Panc1 (cell line): ENCODE measurements around the gene JAZF1. TPM values are rescaled to one million over a fixed set of nuclear protein-coding genes. Genes with fewer than 3 reads are reported as not detected.

Source experiments
- ATAC-seq: fragments of 200-7000 bp; cut with Tn5 transposase; 2 replicates; pipeline ENCODE4 v1.9.1; 2020; ENCODE audit warnings: mild to moderate bottlenecking, moderate library complexity
- BruUV-seq: library from RNA; stranded (reverse); fragments of 400-500 nt; replicated peaks from 2 replicates; lab custom pipeline; 2021; lab: Mats Ljungman, UMichigan
- CTCF ChIA-PET: fragments of 300-600 bp; sonication (Branson Sonifier 250); formaldehyde crosslinking; loops from one replicate; lab custom pipeline; 2022; ENCODE audit warnings: antibody characterized with exemption; lab: Charles Lee
- POLR2A ChIA-PET: fragments of 300-600 bp; sonication (Branson Sonifier 250); formaldehyde crosslinking; loops from one replicate; lab custom pipeline; 2022; ENCODE audit warnings: antibody characterized with exemption; lab: Charles Lee
- DNase-seq: peaks from one replicate; pipeline ENCODE4 v3.0.0-alpha.2; 2010; ENCODE audit warnings: low read depth, low spot score
- H3K27ac ChIP-seq: 2 replicates; pipeline ENCODE4 v1.5.1; 2011; ENCODE audit warnings: mild to moderate bottlenecking, low read length, inconsistent platforms
- H3K27me3 ChIP-seq: fragments of 200-500 bp; sonication (Bioruptor generic); 2 replicates; pipeline ENCODE4 v1.6.0; 2014; ENCODE audit warnings: low read length, inconsistent platforms; ENCODE audit not compliant: control insufficient read depth, insufficient read depth
- H3K36me3 ChIP-seq: fragments of 200-500 bp; sonication (Bioruptor generic); 2 replicates; pipeline ENCODE4 v1.5.1; 2014; ENCODE audit warnings: inconsistent platforms, mild to moderate bottlenecking, low read length, moderate library complexity; ENCODE audit not compliant: control insufficient read depth, insufficient read depth
- H3K4me1 ChIP-seq: 2 replicates; pipeline ENCODE4 v1.5.1; 2011; ENCODE audit warnings: inconsistent platforms, mild to moderate bottlenecking, low read length, moderate library complexity; ENCODE audit not compliant: control insufficient read depth, insufficient read depth
- H3K4me3 ChIP-seq, 2 experiments: 2 replicates each; pipeline ENCODE4 v1.5.1; 2011 to 2012; ENCODE audit warnings: low read depth in 2 of 2, low read length in 2 of 2, mild to moderate bottlenecking in 2 of 2, inconsistent platforms in 1 of 2, moderate library complexity in 1 of 2
- H3K9me3 ChIP-seq: fragments of 200-500 bp; sonication (Bioruptor generic); 2 replicates; pipeline ENCODE4 v1.5.1; 2014; ENCODE audit warnings: low read depth, mild to moderate bottlenecking, inconsistent platforms, low read length, moderate library complexity; ENCODE audit not compliant: control insufficient read depth, insufficient read depth
- CTCF ChIP-seq: fragments of 450-650 bp; IDR thresholded peaks from 2 replicates; pipeline ENCODE4 v1.5.1; 2017; ENCODE audit warnings: mild to moderate bottlenecking
- POLR2AphosphoS5 ChIP-seq: IDR thresholded peaks from 2 replicates; pipeline ENCODE4 v1.6.1; 2012; ENCODE audit warnings: mild to moderate bottlenecking, low read depth, low read length, moderate library complexity
- SIN3A ChIP-seq: IDR thresholded peaks from 2 replicates; pipeline ENCODE4 v1.6.1; 2012; ENCODE audit warnings: low read depth, mild to moderate bottlenecking, low read length, moderate library complexity, borderline replicate concordance; ENCODE audit not compliant: insufficient read depth
- TCF7L2 ChIP-seq: IDR thresholded peaks from 2 replicates; pipeline ENCODE4 v1.6.1; 2011; ENCODE audit warnings: mild to moderate bottlenecking, low read depth, low read length, inconsistent platforms
- in situ Hi-C: cut with HindIII; loops from 2 replicates; pipeline ENCODE4 v1.10.0; 2016; ENCODE audit warnings: low sequenced_read_pairs, low pct_unique_long_range_greater_than_20kb
- intact Hi-C: fragments of 100-400 bp; cut with micrococcal nuclease; formaldehyde crosslinking; loops from one replicate; pipeline ENCODE4 v1.10.0; 2022; ENCODE audit not compliant: unreplicated experiment
- total RNA-seq: library from RNA; stranded (reverse); gene quantifications from one replicate; pipeline ENCODE4 v1.2.1, GENCODE V29; 2021; ENCODE audit not compliant: unreplicated experiment
- TF ChIP-seq, protein P1 (sequence below), 2 experiments: IDR thresholded peaks; 2 replicates each; pipeline ENCODE4 v1.6.1; 2011 to 2012; ENCODE audit warnings: low read depth in 2 of 2, control low read depth in 1 of 2, low read length in 1 of 2, mild to moderate bottlenecking in 1 of 2, moderate library complexity in 1 of 2; ENCODE audit not compliant: insufficient read depth in 1 of 2

Gene JAZF1
- total RNA-seq, 1 experiment from 2014 or later = 8.8 TPM

DNA sequence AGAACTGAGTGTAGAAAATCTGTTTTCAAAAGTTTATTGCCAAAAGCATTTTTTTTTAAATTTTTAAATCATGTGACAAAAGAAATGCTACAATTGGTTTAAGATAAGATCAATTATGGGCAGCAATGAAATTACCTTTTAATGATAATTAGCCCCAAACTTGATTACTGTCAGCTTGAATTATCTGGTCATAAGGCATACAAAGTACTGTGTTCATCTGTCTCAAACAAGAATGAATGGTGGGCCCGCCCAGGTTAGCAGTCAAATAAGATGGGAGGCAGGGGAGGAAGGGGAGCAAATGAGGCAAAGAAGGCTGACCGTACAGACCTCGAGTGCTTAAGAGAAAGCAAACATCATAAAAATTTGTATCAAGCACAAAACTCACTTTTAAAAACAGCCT lies 68.1 kb downstream of the JAZF1 start:
- 0 out of 2 replicates have a peak, but pooled peaks cover 5% of the 10 kb centered on the region for H3K4me1 ChIP-seq
- POLR2A ChIA-PET = no interaction called here
- H3K27me3 ChIP-seq = no peaks in the 10 kb centered on the region
- no TSS peak for BruUV-seq
- CTCF ChIA-PET = no interaction called here
- H3K4me3 ChIP-seq = no peak overlapping the region
- TF ChIP-seq, protein P1, sequence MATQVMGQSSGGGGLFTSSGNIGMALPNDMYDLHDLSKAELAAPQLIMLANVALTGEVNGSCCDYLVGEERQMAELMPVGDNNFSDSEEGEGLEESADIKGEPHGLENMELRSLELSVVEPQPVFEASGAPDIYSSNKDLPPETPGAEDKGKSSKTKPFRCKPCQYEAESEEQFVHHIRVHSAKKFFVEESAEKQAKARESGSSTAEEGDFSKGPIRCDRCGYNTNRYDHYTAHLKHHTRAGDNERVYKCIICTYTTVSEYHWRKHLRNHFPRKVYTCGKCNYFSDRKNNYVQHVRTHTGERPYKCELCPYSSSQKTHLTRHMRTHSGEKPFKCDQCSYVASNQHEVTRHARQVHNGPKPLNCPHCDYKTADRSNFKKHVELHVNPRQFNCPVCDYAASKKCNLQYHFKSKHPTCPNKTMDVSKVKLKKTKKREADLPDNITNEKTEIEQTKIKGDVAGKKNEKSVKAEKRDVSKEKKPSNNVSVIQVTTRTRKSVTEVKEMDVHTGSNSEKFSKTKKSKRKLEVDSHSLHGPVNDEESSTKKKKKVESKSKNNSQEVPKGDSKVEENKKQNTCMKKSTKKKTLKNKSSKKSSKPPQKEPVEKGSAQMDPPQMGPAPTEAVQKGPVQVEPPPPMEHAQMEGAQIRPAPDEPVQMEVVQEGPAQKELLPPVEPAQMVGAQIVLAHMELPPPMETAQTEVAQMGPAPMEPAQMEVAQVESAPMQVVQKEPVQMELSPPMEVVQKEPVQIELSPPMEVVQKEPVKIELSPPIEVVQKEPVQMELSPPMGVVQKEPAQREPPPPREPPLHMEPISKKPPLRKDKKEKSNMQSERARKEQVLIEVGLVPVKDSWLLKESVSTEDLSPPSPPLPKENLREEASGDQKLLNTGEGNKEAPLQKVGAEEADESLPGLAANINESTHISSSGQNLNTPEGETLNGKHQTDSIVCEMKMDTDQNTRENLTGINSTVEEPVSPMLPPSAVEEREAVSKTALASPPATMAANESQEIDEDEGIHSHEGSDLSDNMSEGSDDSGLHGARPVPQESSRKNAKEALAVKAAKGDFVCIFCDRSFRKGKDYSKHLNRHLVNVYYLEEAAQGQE (IDR thresholded peaks at IDR 0.05; ENCODE audit: insufficient read depth in 1 of 2, low read depth in 2 of 2, low read length in 1 of 2) = no peak
- TF ChIP-seq TCF7L2 (no peak), POLR2AphosphoS5 (no peak), CTCF (no peak), SIN3A (no peak)
- no peaks in the 10 kb centered on the region for H3K36me3 ChIP-seq
- in situ Hi-C loops = no loop called here
- ATAC-seq = no peak
- no peaks in the 10 kb centered on the region for H3K9me3 ChIP-seq
- intact Hi-C loops = no loop called here
- H3K27ac ChIP-seq = no peak overlapping the region
- no peak for DNase-seq

GRCh38 chr7:28112012-28112411 lies 68.6 kb downstream of the JAZF1 start:
- BruUV-seq = no TSS peak
- Histone ChIP-seq H3K27ac (no peak overlapping the region), H3K36me3 (no peaks in the 10 kb centered on the region), H3K4me3 (no peak overlapping the region), H3K9me3 (no peaks in the 10 kb centered on the region), H3K27me3 (no peaks in the 10 kb centered on the region), H3K4me1 (0 out of 2 replicates have a peak, but pooled peaks cover 5% of the 10 kb centered on the region)
- POLR2A ChIA-PET = no interaction called here
- ATAC-seq = no peak
- intact Hi-C loops (no loop called here), in situ Hi-C loops (no loop called here)
- TF ChIP-seq CTCF (no peak), POLR2AphosphoS5 (no peak), SIN3A (no peak), TCF7L2 (no peak)
- TF ChIP-seq, protein P1 (IDR thresholded peaks at IDR 0.05; ENCODE audit: insufficient read depth in 1 of 2, low read depth in 2 of 2, low read length in 1 of 2) = no peak
- CTCF ChIA-PET = no interaction called here
- DNase-seq = no peak
